Muscle layer of duodenum (tissue), 2 donors: ENCODE results near the gene PBX3.
"Not testable (repeated sequence)": the region's sequence is repeated elsewhere in the genome, so short reads cannot be mapped to it uniquely, and the experiment has no call there.

ENCODE experiments used
- H3K27ac ChIP-seq: one replicate; pipeline ENCODE4 v1.7.0; 2013; ENCODE audit warnings: mild to moderate bottlenecking, low read length
- H3K27me3 ChIP-seq: one replicate; pipeline ENCODE4 v1.7.0; 2013; ENCODE audit warnings: low read depth, mild to moderate bottlenecking, control low read depth, low read length
- H3K36me3 ChIP-seq, 2 donors: one replicate each; pipeline ENCODE4 v1.7.0; 2013; ENCODE audit warnings: low read length in 2 of 2, control low read depth in 1 of 2, mild to moderate bottlenecking in 1 of 2; ENCODE audit not compliant: insufficient read depth in 2 of 2, control insufficient read depth in 1 of 2
- H3K4me1 ChIP-seq, 2 donors: one replicate each; pipeline ENCODE4 v1.7.0; 2013; ENCODE audit warnings: low read length in 2 of 2, mild to moderate bottlenecking in 2 of 2, control low read depth in 1 of 2, moderate library complexity in 1 of 2; ENCODE audit not compliant: insufficient read depth in 2 of 2, control insufficient read depth in 1 of 2
- H3K4me3 ChIP-seq, 2 donors: one replicate each; pipeline ENCODE4 v1.7.0; 2013; ENCODE audit warnings: low read length in 2 of 2, low read depth in 1 of 2, mild to moderate bottlenecking in 1 of 2
- H3K9me3 ChIP-seq, 2 donors: one replicate each; pipeline ENCODE4 v1.7.0; 2013; ENCODE audit warnings: low read length in 2 of 2, control low read depth in 1 of 2, mild to moderate bottlenecking in 1 of 2; ENCODE audit not compliant: control insufficient read depth in 1 of 2
- donor health status: healthy.

The PBX3 gene

GRCh38 chr9:125807079-125807478, 59.9 kb downstream of the PBX3 start:
- no peaks in the 10 kb centered on the region for H3K27me3 ChIP-seq
- no peaks in the 10 kb centered on the region for H3K9me3 ChIP-seq
- peaks cover 0 to 8% of the 10 kb centered on the region in 2 donors for H3K4me1 ChIP-seq
- no peaks in the 10 kb centered on the region for H3K36me3 ChIP-seq
- no peak overlapping the region for H3K27ac ChIP-seq
- no peak overlapping the region for H3K4me3 ChIP-seq

DNA sequence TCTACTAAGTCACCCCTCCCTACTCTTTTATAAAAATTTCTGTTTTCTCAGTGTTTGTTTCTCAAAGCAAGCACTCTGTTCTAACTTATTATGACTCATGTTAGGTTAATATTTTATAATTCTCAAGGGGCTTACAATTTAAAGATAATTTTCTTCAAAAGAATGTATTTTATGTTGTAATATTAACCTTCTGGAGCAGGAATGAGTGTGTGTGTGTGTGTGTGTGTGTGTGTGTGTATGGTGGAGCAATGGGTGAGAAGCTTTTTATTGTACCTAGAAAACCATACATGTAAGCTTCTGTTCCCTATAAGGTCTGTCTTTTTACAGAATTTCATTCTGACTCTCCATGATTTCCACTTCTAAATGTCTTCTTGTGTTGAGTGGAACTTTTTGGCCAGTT, 63.0 kb downstream of the PBX3 start:
- no peaks in the 10 kb centered on the region for H3K9me3 ChIP-seq
- no peak overlapping the region for H3K27ac ChIP-seq
- H3K4me3 ChIP-seq: no peak overlapping the region
- no peaks in the 10 kb centered on the region for H3K36me3 ChIP-seq
- peaks cover 0 to 5% of the 10 kb centered on the region in 2 donors for H3K4me1 ChIP-seq
- H3K27me3 ChIP-seq: no peaks in the 10 kb centered on the region

- Histone ChIP-seq H3K27ac (no peak overlapping the region), H3K27me3 (no peaks in the 10 kb centered on the region), H3K36me3 (no peaks in the 10 kb centered on the region), H3K9me3 (no peaks in the 10 kb centered on the region), H3K4me3 (no peak overlapping the region), H3K4me1 (no peaks in the 10 kb centered on the region)
Observed at GRCh38 chr9:125811002-125811401, 63.8 kb downstream of the PBX3 start.

DNA sequence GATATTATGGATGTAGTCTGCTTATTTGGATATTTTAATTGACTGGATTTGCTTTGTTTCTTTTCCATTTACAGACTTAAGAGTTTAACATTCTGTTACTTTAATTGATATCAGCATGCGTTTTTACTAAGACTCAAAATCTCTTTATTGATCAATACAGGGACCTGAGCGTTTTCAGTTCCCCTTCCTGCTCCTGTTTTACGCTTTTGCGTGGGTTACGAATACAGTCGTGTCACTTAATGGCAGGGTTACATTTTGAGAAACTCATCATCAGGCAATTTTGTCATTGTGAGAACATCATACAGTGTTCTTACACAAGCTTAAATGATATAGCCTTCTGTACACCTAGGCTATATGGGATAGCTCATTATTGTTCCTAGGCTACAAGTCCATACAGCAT, 65.2 kb downstream of the PBX3 start:
- no peaks in the 10 kb centered on the region for H3K36me3 ChIP-seq
- H3K4me3 ChIP-seq: no peak overlapping the region
- no peaks in the 10 kb centered on the region for H3K27me3 ChIP-seq
- H3K4me1 ChIP-seq: no peaks in the 10 kb centered on the region
- H3K9me3 ChIP-seq: no peaks in the 10 kb centered on the region
- no peak overlapping the region for H3K27ac ChIP-seq

GRCh38 chr9:125815568-125815967, 68.4 kb downstream of the PBX3 start:
- Histone ChIP-seq H3K9me3 (no peaks in the 10 kb centered on the region), H3K4me1 (no peaks in the 10 kb centered on the region), H3K27me3 (no peaks in the 10 kb centered on the region), H3K36me3 (no peaks in the 10 kb centered on the region), H3K4me3 (no peak overlapping the region), H3K27ac (no peak overlapping the region)

DNA sequence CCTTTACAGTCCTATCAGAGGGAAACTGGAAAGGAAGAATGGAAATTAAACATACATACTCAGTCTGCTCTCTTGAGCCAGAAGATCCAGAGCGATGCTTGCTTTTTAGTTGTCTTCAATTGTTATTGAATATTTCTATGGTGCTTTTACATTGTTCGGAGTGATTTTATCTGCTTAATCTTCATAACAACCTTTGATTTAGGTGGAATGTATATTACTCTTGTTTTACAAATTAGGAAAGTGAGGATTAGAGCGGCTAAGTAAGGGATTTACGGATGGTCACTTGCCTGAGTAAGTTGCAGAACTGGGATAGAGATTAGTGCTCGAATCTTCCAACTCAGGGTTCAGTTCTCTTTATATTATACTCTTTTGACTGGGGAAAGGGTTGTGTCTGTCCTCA, 69.1 kb downstream of the PBX3 start:
- no peaks in the 10 kb centered on the region for H3K27me3 ChIP-seq

GRCh38 chr9:125820100-125820804, 73.1 kb downstream of the PBX3 start:
- no peak overlapping the region for H3K27ac ChIP-seq
- H3K4me3 ChIP-seq: peak overlapping the region in 1 of 2 donors; percentile 27
- no peaks in the 10 kb centered on the region for H3K27me3 ChIP-seq
- H3K4me1 ChIP-seq: peaks cover 0 to 10% of the 10 kb centered on the region in 2 donors
- no peaks in the 10 kb centered on the region for H3K36me3 ChIP-seq
- H3K9me3 ChIP-seq: no peaks in the 10 kb centered on the region

More for the DNA sequence above, 69.1 kb downstream of the PBX3 start:
- Histone ChIP-seq H3K27ac (no peak overlapping the region), H3K36me3 (no peaks in the 10 kb centered on the region), H3K4me3 (no peak overlapping the region), H3K4me1 (peaks cover 0 to 3% of the 10 kb centered on the region in 2 donors), H3K9me3 (no peaks in the 10 kb centered on the region)

- Histone ChIP-seq H3K4me1 (peaks cover 4 to 15% of the 10 kb centered on the region in 2 donors), H3K36me3 (no peaks in the 10 kb centered on the region), H3K27ac (peak overlapping the region; percentile 54), H3K27me3 (no peaks in the 10 kb centered on the region), H3K9me3 (no peaks in the 10 kb centered on the region), H3K4me3 (peak overlapping the region; percentile 4 to 27)
Observed at GRCh38 chr9:125821078-125821477, 73.9 kb downstream of the PBX3 start.

- no peaks in the 10 kb centered on the region for H3K27me3 ChIP-seq
- peak overlapping the region; percentile 36 for H3K27ac ChIP-seq
- H3K9me3 ChIP-seq: no peaks in the 10 kb centered on the region
- no peak overlapping the region for H3K4me3 ChIP-seq
- no peaks in the 10 kb centered on the region for H3K36me3 ChIP-seq
- H3K4me1 ChIP-seq: peaks cover 4 to 15% of the 10 kb centered on the region in 2 donors
Observed at GRCh38 chr9:125822160-125822559, 75.0 kb downstream of the PBX3 start.

- Histone ChIP-seq H3K9me3 (no peaks in the 10 kb centered on the region), H3K27ac (peak overlapping the region; percentile 36), H3K27me3 (no peaks in the 10 kb centered on the region), H3K4me3 (no peak overlapping the region), H3K36me3 (no peaks in the 10 kb centered on the region), H3K4me1 (peaks cover 4 to 15% of the 10 kb centered on the region in 2 donors)
Observed at GRCh38 chr9:125822902-125823301, 75.7 kb downstream of the PBX3 start.

DNA sequence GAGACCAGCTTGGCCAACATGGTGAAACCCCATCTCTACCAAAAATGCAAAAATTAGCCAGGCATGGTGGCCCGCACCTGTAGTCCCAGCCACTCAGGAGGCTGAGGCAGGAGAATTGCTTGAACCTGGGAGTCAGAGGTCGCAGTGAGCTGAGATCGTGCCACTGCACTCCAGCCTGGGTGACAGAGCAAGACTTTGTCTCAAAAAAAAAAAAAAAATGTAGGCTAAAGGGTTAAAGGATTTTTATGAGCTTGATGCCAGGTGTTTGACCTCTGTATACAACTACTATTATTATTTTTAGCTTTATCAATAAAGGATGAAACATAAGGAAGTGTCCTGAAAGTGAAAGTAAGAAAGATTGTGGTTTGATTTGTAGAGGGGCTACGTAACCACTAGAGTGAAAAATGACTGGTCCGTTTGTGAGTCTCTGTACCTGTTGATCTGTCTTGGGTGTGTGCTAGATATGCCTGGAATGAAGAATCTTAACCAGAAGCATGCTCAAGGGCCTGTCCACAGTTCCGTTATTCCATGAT, 76.8 kb downstream of the PBX3 start:
- peaks cover 4 to 15% of the 10 kb centered on the region in 2 donors for H3K4me1 ChIP-seq

DNA sequence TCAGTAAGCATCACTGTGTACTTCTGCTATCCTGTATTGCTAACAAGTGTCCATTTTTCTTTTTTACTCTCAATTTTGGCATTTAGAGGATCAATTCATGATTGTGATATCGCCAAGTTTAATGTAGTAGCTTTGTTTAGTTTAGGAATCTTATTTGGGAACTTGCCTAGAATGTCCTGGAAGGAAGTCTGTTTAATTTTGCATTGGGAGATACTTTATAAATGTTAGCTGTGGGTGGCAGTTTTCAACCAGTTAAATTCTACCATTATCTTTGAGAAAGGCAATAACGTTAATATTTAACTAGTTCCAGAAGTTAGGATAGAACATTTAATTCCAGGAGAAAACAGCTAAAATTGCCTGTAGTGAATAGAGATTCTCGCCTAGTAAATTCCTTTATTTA, 78.6 kb downstream of the PBX3 start:
- Histone ChIP-seq H3K36me3 (no peaks in the 10 kb centered on the region), H3K4me1 (peaks cover 4 to 15% of the 10 kb centered on the region in 2 donors), H3K27me3 (no peaks in the 10 kb centered on the region), H3K4me3 (no peak overlapping the region), H3K27ac (no peak overlapping the region), H3K9me3 (no peaks in the 10 kb centered on the region)

More for the DNA sequence above, 76.8 kb downstream of the PBX3 start:
- not testable (repeated sequence) for H3K9me3 ChIP-seq, H3K36me3 ChIP-seq, H3K27me3 ChIP-seq
- H3K27ac ChIP-seq: peak overlapping the region; percentile 25
- peak overlapping the region; percentile 43 to 53 for H3K4me3 ChIP-seq
